Ishikawa (cell line): ENCODE results near the gene PRDM16.

Experiments
- CEBPB ChIP-seq: IDR thresholded peaks from 2 replicates; pipeline ENCODE4 v1.6.1; 2012
- CREB1 ChIP-seq: IDR thresholded peaks from 2 replicates; pipeline ENCODE4 v1.6.1; 2012; ENCODE audit warnings: low read depth
- EGR1 ChIP-seq: IDR thresholded peaks from 2 replicates; pipeline ENCODE4 v1.6.1; 2012
- EP300 ChIP-seq: IDR thresholded peaks from 2 replicates; pipeline ENCODE4 v1.6.1; 2012; ENCODE audit warnings: borderline replicate concordance
- FOXM1 ChIP-seq: IDR thresholded peaks from 2 replicates; pipeline ENCODE4 v1.6.1; 2012; ENCODE audit warnings: low read depth, borderline replicate concordance
- MAX ChIP-seq: IDR thresholded peaks from 2 replicates; pipeline ENCODE4 v1.6.1; 2012
- NFIC ChIP-seq: IDR thresholded peaks from 2 replicates; pipeline ENCODE4 v1.6.1; 2012
- RAD21 ChIP-seq: IDR thresholded peaks from 2 replicates; pipeline ENCODE4 v1.6.1; 2012; ENCODE audit warnings: low read depth
- REST ChIP-seq: IDR thresholded peaks from 2 replicates; pipeline ENCODE4 v1.6.1; 2012; ENCODE audit warnings: low read depth, mild to moderate bottlenecking
- TAF1 ChIP-seq: IDR thresholded peaks from 2 replicates; pipeline ENCODE4 v1.6.1; 2012; ENCODE audit warnings: low read depth, mild to moderate bottlenecking
- TCF12 ChIP-seq: IDR thresholded peaks from 2 replicates; pipeline ENCODE4 v1.6.1; 2012; ENCODE audit warnings: low read depth
- TEAD4 ChIP-seq: IDR thresholded peaks from 2 replicates; pipeline ENCODE4 v1.6.1; 2012
- USF1 ChIP-seq: IDR thresholded peaks from 2 replicates; pipeline ENCODE4 v1.6.1; 2012
- YY1 ChIP-seq: IDR thresholded peaks from 2 replicates; pipeline ENCODE4 v1.6.1; 2012; ENCODE audit warnings: low read depth
- ZBTB7A ChIP-seq: IDR thresholded peaks from 2 replicates; pipeline ENCODE4 v1.6.1; 2012; ENCODE audit warnings: low read depth

PRDM16 gene

GRCh38 chr1:3060127-3060526 lies 8.9 kb upstream of the PRDM16 start:
- TF ChIP-seq USF1 (no peak), REST (no peak), YY1 (no peak), CEBPB (no peak)

- no peak for TF ChIP-seq RAD21
- no peak for TF ChIP-seq REST
- no peak for TF ChIP-seq TEAD4
- no peak for TF ChIP-seq TCF12
- TF ChIP-seq CREB1: no peak
- TF ChIP-seq FOXM1: no peak
- no peak for TF ChIP-seq EP300
- TF ChIP-seq NFIC: no peak
- no peak for TF ChIP-seq ZBTB7A
- no peak for TF ChIP-seq CEBPB
- no peak for TF ChIP-seq EGR1
These were observed 8.1 kb upstream of the PRDM16 start for GRCh38 chr1:3060601-3061551.

- no peak for TF ChIP-seq EP300
- no peak for TF ChIP-seq CREB1
- no peak for TF ChIP-seq ZBTB7A
- no peak for TF ChIP-seq FOXM1
- TF ChIP-seq YY1: no peak
- TF ChIP-seq MAX: no peak
- no peak for TF ChIP-seq TEAD4
- TF ChIP-seq TCF12: no peak
- TF ChIP-seq CEBPB: no peak
- TF ChIP-seq NFIC: no peak
- no peak for TF ChIP-seq USF1
- no peak for TF ChIP-seq REST
- TF ChIP-seq EGR1: no peak
- TF ChIP-seq RAD21: no peak
- TF ChIP-seq TAF1: no peak
These were observed 7.4 kb upstream of the PRDM16 start for GRCh38 chr1:3061566-3061965.

- no peak for TF ChIP-seq FOXM1
These were observed 6.9 kb upstream of the PRDM16 start for GRCh38 chr1:3061981-3062615.
